Activated CD4-positive, alpha-beta T cell treated with anti-CD3 and anti-CD28 coated beads, Interleukin-2, amount 10 ng/mL, durations not matched to agents 7 days and 5 days (primary cell): ENCODE data around the gene ZNF609. TPM values are rescaled to one million over a fixed set of nuclear protein-coding genes. Genes with fewer than 3 reads are reported as not detected.
"Not testable (repeated sequence)": the region's sequence is repeated elsewhere in the genome, so short reads cannot be mapped to it uniquely, and the experiment has no call there.

Experiments
- CTCF ChIA-PET: fragments of 350-600 bp; sonication (Branson Sonifier 250); formaldehyde crosslinking; loops from one replicate; lab custom pipeline; 2021; ENCODE audit warnings: antibody characterized with exemption; lab: Charles Lee
- POLR2A ChIA-PET: fragments of 350-600 bp; sonication (Branson Sonifier 250); formaldehyde crosslinking; loops from one replicate; lab custom pipeline; 2021; ENCODE audit warnings: antibody characterized with exemption; lab: Charles Lee
- DNase-seq: peaks from one replicate; pipeline ENCODE4 v3.0.0-alpha.2; 2020
- H3K27ac Mint-ChIP-seq: one replicate; pipeline ENCODE4 v1.8.0; 2021; ENCODE audit warnings: mild to moderate bottlenecking, moderate library complexity, mixed read lengths
- H3K27me3 Mint-ChIP-seq: one replicate; pipeline ENCODE4 v1.8.0; 2021; ENCODE audit warnings: mixed read lengths
- H3K36me3 Mint-ChIP-seq: one replicate; pipeline ENCODE4 v1.8.0; 2021; ENCODE audit warnings: low read depth, mixed read lengths
- H3K4me1 Mint-ChIP-seq: one replicate; pipeline ENCODE4 v1.8.0; 2021; ENCODE audit warnings: mixed read lengths
- H3K4me3 Mint-ChIP-seq: one replicate; pipeline ENCODE4 v1.8.0; 2021; ENCODE audit warnings: mild to moderate bottlenecking, moderate library complexity, mixed read lengths
- H3K9me3 Mint-ChIP-seq: one replicate; pipeline ENCODE4 v1.8.0; 2021; ENCODE audit warnings: mixed read lengths
- total RNA-seq, 2 experiments: library from RNA; stranded (reverse); gene quantifications; one replicate each; pipeline ENCODE4 v1.2.3, GENCODE V29; 2021

ZNF609 gene
- total RNA-seq, 2 experiments from 2014 or later, result 38.9 to 42.1 TPM

DNA sequence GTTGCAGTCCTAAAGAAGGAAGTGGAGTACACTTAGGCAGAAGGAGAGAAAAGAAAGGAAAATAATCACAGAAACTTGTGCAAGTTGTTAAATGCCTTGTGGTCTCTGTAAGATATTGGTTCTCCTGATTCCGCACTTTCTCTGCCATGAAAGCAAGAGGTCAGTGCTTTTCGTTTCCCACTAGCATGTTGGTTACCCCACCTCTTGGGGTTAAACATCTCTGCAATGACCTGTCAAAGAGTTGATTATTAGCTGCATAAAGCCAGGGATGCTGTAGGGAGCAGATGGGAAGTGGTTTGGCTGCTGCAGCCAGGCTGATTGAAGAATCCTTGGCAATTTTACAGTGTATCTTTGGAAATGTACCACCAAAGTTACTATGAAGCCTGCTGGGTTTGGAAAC lies 33.3 kb downstream of the ZNF609 start:
- Mint-ChIP-seq H3K4me3 (no peak overlapping the region), H3K27me3 (no peaks in the 10 kb centered on the region), H3K36me3 (peaks cover 23% of the 10 kb centered on the region), H3K9me3 (no peaks in the 10 kb centered on the region), H3K4me1 (peaks cover 26% of the 10 kb centered on the region), H3K27ac (peak overlapping the region; percentile 6)
- no peak for DNase-seq
- POLR2A ChIA-PET, result no interaction called here
- CTCF ChIA-PET, result interaction anchor here (1.4 kb wide), 1 partner anchor 10 kb away, joined by 4 read pairs; no protein-coding TSS in a partner anchor

DNA sequence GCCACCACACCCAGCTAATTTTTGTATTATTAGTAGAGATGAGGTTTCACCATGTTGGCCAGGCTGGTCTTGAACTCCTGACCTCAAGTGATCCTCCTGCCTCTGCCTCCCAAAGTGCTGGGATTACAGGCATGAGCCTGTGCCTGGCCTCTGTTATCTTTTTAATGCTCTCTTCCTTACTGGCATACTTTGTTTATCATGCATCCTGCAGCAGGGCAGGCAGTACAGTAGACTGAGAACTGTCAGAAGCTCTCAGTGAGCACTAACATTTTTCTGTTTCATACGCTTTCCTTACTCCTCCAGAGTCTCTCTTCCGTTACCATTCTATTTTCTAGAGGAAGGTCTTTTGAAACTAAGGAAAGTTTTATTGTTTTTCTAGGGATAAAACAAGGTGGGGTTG lies 35.6 kb downstream of the ZNF609 start:
- DNase-seq, H3K4me3 Mint-ChIP-seq, H3K9me3 Mint-ChIP-seq, CTCF ChIA-PET, H3K27me3 Mint-ChIP-seq: not testable (repeated sequence)
- H3K36me3 Mint-ChIP-seq, result peaks cover 40% of the 10 kb centered on the region
- peak overlapping the region; percentile 42 for H3K27ac Mint-ChIP-seq
- POLR2A ChIA-PET, result interaction anchor here (0.8 kb wide), 1 partner anchor 109 kb away, joined by 3 read pairs; the partner anchor contains the start of gene TRIP4
- H3K4me1 Mint-ChIP-seq, result peaks cover 39% of the 10 kb centered on the region

DNA sequence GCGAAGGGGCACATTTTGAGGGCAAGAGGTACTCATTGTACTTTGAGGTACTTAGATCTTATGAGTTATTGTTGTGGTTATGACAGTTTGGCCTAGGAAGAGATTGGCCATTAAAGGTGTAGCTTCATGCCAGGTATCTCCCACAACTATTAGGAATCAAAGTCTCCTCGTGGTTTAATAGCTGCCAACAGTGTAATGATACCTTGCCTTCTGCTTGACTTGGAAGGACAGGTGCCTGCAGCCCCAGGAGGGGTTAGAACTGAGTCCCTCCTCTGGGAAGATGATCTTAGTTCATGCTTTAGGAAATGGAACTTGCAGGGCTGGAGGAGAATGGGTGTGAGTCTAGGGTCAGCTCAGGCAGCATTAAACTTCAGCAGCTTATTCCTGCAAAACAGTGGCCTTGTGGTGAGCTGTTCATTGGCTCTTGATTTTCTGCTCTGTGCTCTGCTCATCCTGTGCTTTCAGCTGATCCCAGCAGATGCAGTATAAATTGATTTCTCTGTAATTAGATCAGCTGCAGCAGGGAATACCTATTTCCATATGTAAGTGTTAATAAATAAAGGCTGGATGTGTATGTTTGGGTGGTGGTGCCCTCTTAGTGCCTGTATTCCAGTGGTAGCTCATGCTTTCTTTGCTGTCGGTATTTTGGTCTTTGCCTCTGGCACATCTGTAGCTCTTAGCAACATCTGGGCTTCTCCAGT lies 40.5 kb downstream of the ZNF609 start:
- H3K27ac Mint-ChIP-seq, result no peak overlapping the region
- no peaks in the 10 kb centered on the region for H3K27me3 Mint-ChIP-seq
- peaks cover 51% of the 10 kb centered on the region for H3K36me3 Mint-ChIP-seq
- ChIA-PET CTCF (interaction anchor here (0.6 to 1.2 kb wide), 4 partner anchors 9 to 75 kb away, joined by 3 to 4 read pairs (median 3); no protein-coding TSS in a partner anchor), POLR2A (no interaction called here)
- DNase-seq, result no peak
- peaks cover 68% of the 10 kb centered on the region for H3K4me1 Mint-ChIP-seq
- H3K4me3 Mint-ChIP-seq, result no peak overlapping the region
- H3K9me3 Mint-ChIP-seq, result no peaks in the 10 kb centered on the region

DNA sequence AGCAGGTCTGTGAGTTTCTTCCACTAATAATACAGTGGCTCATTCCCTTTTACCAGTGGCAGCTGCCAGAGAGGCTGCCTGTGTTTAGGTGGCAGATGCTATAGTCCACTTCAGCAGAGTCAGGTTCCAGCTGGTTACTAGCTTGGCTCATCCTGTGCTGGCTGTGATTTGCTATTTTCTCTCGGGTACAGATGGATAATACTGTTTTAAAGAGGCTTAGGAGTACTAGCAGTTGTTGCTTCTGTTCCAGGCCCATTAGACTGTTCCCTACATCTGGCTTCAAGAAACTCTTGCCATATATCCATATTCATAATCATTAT lies 41.0 kb downstream of the ZNF609 start:
- ChIA-PET CTCF (interaction anchor here (1.0 to 1.2 kb wide), 2 partner anchors 11 to 76 kb away, joined by 3 to 4 read pairs; no protein-coding TSS in a partner anchor), POLR2A (no interaction called here)
- Mint-ChIP-seq H3K9me3 (no peaks in the 10 kb centered on the region), H3K27me3 (no peaks in the 10 kb centered on the region), H3K4me3 (no peak overlapping the region), H3K36me3 (peaks cover 47% of the 10 kb centered on the region), H3K4me1 (peaks cover 65% of the 10 kb centered on the region), H3K27ac (peak overlapping the region; percentile 71)
- DNase-seq, result no peak

DNA sequence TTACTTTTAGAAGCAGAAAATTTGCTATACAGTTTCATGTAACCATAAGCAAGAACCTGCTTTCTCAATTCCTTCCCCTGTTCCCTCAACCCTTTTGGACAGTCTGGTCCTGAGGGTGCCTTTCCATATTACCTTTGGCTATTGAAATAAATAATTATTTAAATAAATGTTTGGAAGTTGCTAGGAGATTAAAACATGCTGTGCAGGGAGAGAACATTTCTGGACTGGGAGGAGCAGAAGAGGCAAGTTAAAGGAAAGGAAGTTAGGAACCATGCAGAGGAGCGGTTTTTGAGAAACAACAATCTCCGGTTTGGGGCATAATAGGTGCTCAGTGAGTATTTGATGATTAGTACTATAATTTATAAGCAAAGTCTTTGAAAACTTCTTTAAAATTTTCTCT lies 41.8 kb downstream of the ZNF609 start:
- no peaks in the 10 kb centered on the region for H3K27me3 Mint-ChIP-seq
- H3K4me3 Mint-ChIP-seq, result peak overlapping the region; percentile 37

DNA sequence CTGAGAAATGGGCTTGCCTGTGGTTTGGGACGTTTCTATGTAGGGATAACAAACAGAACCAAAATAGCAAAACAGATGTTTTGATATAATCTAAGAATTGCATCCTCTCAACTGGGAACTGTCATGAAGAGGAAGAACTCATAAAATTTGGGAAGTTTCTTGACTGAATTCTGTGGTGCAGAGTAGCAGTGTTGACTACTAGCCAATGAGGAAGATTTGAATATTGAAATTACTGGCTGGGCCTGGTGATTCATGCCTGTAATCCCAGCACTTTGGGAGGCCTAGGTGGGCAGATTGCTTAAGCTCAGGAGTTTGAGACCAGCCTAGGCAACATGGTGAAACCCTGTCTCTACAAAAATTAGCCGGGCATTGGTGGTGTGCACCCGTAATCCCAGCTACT lies 42.2 kb downstream of the ZNF609 start:
- POLR2A ChIA-PET, result interaction anchor here (0.6 kb wide), 1 partner anchor 149 kb away, joined by 4 read pairs; no protein-coding TSS in a partner anchor
- DNase-seq, result no peak
- H3K27ac Mint-ChIP-seq, result peak overlapping the region; percentile 92
- no peaks in the 10 kb centered on the region for H3K9me3 Mint-ChIP-seq
- H3K4me1 Mint-ChIP-seq, result peaks cover 75% of the 10 kb centered on the region
- no peaks in the 10 kb centered on the region for H3K27me3 Mint-ChIP-seq
- peaks cover 52% of the 10 kb centered on the region for H3K36me3 Mint-ChIP-seq
- peak overlapping the region; percentile 37 for H3K4me3 Mint-ChIP-seq
- CTCF ChIA-PET, result interaction anchor here (0.7 to 1.6 kb wide), 5 partner anchors 8 to 198 kb away, joined by 3 to 5 read pairs (median 4); no protein-coding TSS in a partner anchor

More for the DNA sequence above, 41.8 kb downstream of the ZNF609 start:
- peak overlapping the region; percentile 92 for H3K27ac Mint-ChIP-seq
- H3K36me3 Mint-ChIP-seq, result peaks cover 50% of the 10 kb centered on the region
- POLR2A ChIA-PET, result interaction anchor here (0.6 kb wide), 1 partner anchor 149 kb away, joined by 4 read pairs; no protein-coding TSS in a partner anchor
- no peak for DNase-seq
- H3K4me1 Mint-ChIP-seq, result peaks cover 71% of the 10 kb centered on the region
- CTCF ChIA-PET, result interaction anchor here (0.7 to 1.6 kb wide), 2 partner anchors 23 to 52 kb away, joined by 4 to 5 read pairs; no protein-coding TSS in a partner anchor
- H3K9me3 Mint-ChIP-seq, result no peaks in the 10 kb centered on the region

DNA sequence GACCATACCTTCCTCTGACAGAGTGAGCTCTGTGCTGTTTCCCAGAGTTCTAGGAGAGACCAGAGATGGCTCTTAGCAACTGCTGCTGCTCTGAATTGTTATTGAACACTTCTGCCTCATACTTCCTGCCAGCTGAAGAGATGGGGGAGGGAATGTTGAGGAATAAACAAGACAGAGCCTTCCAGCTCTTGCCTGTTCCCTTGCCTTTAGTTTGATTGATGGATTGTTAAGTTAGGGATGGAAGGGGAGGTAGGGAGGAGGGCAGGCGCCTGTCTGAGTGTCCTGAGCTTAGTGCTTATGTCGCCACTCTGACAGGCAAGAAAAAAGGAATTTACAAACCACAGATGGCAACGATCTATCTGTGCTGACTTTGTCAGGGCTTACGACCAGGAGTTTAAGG lies 42.8 kb downstream of the ZNF609 start:
- POLR2A ChIA-PET, result no interaction called here

DNA sequence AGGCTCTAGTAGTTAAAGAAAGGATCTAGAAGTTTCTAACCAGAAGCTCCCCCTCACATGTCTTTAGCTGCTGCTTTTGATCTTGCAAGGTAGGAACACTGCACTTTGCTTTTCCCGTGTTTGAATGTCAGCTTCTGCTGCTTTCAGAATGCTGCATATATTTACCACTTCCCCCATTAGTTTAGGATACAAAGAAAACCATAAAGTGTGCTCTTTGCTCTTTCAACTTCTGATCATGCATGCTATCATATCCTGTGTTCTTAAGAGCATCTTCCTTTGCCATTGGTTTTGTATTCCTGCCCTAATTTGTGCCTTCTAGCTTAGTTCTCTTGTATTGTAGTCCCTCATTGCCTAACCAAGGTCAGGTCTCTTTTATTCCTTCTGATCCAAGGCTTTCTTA lies 43.3 kb downstream of the ZNF609 start:
- Mint-ChIP-seq H3K9me3 (no peaks in the 10 kb centered on the region), H3K36me3 (peaks cover 53% of the 10 kb centered on the region), H3K4me1 (peaks cover 82% of the 10 kb centered on the region), H3K4me3 (peak overlapping the region; percentile 37), H3K27ac (peak overlapping the region; percentile 92), H3K27me3 (no peaks in the 10 kb centered on the region)
- peak; percentile 10 for DNase-seq
- POLR2A ChIA-PET, result no interaction called here
- CTCF ChIA-PET, result interaction anchor here (1.0 to 1.6 kb wide), 5 partner anchors 9 to 82 kb away, joined by 3 to 4 read pairs (median 4); no protein-coding TSS in a partner anchor

More for the DNA sequence above, 42.8 kb downstream of the ZNF609 start:
- CTCF ChIA-PET, result interaction anchor here (0.6 to 1.6 kb wide), 8 partner anchors 9 to 533 kb away, joined by 3 to 5 read pairs (median 4); no protein-coding TSS in a partner anchor
- no peaks in the 10 kb centered on the region for H3K9me3 Mint-ChIP-seq
- H3K4me1 Mint-ChIP-seq, result peaks cover 80% of the 10 kb centered on the region
- peak overlapping the region; percentile 37 for H3K4me3 Mint-ChIP-seq
- peak; percentile 7 for DNase-seq
- H3K27ac Mint-ChIP-seq, result peak overlapping the region; percentile 92
- no peaks in the 10 kb centered on the region for H3K27me3 Mint-ChIP-seq
- peaks cover 54% of the 10 kb centered on the region for H3K36me3 Mint-ChIP-seq

DNA sequence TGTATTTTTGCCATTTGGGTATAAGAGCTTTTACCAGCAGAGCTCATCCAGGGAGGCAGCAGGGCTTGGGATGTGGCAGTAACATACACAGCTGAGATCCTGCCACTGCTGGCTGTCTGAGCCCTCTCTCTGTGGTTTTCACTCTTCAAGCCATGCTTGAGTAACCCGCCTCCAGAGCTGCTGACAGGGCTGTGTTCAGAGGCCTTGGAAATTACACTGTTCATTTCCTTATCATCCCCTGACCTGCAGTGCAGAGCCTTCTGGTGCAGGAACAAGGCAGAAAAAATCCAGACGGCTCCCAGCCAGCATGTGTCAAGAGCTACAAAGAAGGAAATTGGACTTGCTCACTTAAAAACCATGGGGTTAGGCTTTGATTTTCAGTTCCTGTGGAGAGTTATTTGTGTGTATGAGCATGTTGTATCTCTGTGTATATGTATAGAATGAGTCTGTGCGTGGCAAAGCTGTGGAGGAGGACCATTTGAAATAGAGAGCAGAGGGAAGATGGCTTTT lies 47.0 kb downstream of the ZNF609 start:
- no peak overlapping the region for H3K4me3 Mint-ChIP-seq
- H3K4me1 Mint-ChIP-seq, result peaks cover 76% of the 10 kb centered on the region
- POLR2A ChIA-PET, result no interaction called here
- no peaks in the 10 kb centered on the region for H3K27me3 Mint-ChIP-seq
- H3K9me3 Mint-ChIP-seq, result no peaks in the 10 kb centered on the region
- H3K36me3 Mint-ChIP-seq, result peaks cover 33% of the 10 kb centered on the region
- H3K27ac Mint-ChIP-seq, result peak overlapping the region; percentile 39
- DNase-seq, result peak; percentile 46
- CTCF ChIA-PET, result interaction anchor here (0.6 to 1.4 kb wide), 4 partner anchors 13 to 215 kb away, joined by 3 to 4 read pairs (median 4); no protein-coding TSS in a partner anchor

DNA sequence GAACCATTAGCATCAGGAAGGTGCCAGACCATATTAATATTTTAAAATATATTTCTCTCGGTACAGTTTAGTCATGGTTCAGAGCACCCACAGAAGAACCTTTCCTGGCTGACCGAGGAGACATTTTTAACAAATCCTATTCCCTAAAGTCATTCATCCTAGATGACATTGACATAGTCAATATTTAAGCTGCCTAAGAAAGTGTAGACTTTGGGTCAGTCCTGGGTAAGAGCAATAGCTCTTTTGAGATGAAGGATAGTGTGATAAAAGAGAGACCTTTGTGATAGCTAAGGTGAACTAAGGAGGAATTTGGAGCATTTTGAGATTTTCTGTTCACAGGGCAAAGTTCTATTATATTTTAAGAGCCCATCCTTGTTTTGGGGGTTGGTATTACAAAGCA lies 47.5 kb downstream of the ZNF609 start:
- peaks cover 33% of the 10 kb centered on the region for H3K36me3 Mint-ChIP-seq
- no peak overlapping the region for H3K27ac Mint-ChIP-seq
- no peaks in the 10 kb centered on the region for H3K27me3 Mint-ChIP-seq
- no peaks in the 10 kb centered on the region for H3K9me3 Mint-ChIP-seq
- no peak overlapping the region for H3K4me3 Mint-ChIP-seq
- DNase-seq, result no peak
- POLR2A ChIA-PET, result no interaction called here
- CTCF ChIA-PET, result interaction anchor here (0.8 to 0.9 kb wide), 2 partner anchors 13 to 82 kb away, joined by 3 to 7 read pairs; no protein-coding TSS in a partner anchor
- peaks cover 72% of the 10 kb centered on the region for H3K4me1 Mint-ChIP-seq

DNA sequence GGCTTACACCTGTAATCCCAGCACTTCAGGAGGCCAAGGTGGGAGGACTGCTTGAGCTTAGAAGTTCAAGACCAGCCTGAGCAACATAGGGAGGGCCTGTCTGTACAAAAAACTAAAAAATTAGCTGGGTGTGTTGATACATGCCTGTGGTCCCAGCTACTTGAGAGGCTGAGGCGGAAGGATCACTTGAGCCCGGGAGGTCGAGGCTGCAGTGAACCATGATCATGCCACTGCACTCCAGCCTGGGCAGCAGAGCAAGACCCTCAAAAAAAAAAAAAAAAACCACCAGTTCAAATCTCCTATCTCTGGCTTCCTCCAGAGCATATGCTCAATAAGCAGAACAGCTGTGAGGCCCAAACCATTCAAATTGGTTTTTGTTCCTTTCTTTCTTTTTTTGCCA lies 53.4 kb downstream of the ZNF609 start:
- Mint-ChIP-seq H3K4me1 (peaks cover 58% of the 10 kb centered on the region), H3K9me3 (no peaks in the 10 kb centered on the region), H3K27ac (peak overlapping the region; percentile 85), H3K4me3 (peak overlapping the region; percentile 37), H3K36me3 (peaks cover 22% of the 10 kb centered on the region), H3K27me3 (no peaks in the 10 kb centered on the region)
- CTCF ChIA-PET, result interaction anchor here (0.6 to 1.1 kb wide), 5 partner anchors 11 to 500 kb away, joined by 3 to 5 read pairs (median 3); no protein-coding TSS in a partner anchor
- POLR2A ChIA-PET, result interaction anchor here (0.6 kb wide), 1 partner anchor 136 kb away, joined by 10 read pairs; no protein-coding TSS in a partner anchor
- DNase-seq, result no peak

DNA sequence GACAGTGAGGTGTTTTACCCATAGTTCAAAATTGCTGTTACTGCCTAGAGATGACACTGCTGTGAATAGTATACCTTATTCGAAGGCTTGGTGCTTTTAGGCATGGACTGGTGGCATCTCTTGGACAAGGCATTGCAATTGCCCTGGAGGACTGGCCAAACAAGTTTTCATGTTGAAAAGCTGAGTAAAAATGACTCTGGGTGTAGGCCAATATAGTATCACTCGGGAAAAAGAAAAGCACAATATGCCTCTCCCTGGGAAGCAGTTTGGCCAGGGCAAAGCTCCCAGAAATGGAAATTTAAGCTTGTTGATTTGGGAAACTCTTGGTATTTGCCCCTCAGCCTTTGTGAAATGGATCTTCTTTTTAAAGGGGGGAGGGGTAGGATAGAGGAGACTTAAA lies 54.8 kb downstream of the ZNF609 start:
- H3K27me3 Mint-ChIP-seq, result no peaks in the 10 kb centered on the region
- peak overlapping the region; percentile 92 for H3K27ac Mint-ChIP-seq
- no peak for DNase-seq
- peaks cover 50% of the 10 kb centered on the region for H3K4me1 Mint-ChIP-seq
- peaks cover 16% of the 10 kb centered on the region for H3K36me3 Mint-ChIP-seq
- peak overlapping the region; percentile 68 for H3K4me3 Mint-ChIP-seq
- no peaks in the 10 kb centered on the region for H3K9me3 Mint-ChIP-seq
- CTCF ChIA-PET, result no interaction called here
- POLR2A ChIA-PET, result no interaction called here

DNA sequence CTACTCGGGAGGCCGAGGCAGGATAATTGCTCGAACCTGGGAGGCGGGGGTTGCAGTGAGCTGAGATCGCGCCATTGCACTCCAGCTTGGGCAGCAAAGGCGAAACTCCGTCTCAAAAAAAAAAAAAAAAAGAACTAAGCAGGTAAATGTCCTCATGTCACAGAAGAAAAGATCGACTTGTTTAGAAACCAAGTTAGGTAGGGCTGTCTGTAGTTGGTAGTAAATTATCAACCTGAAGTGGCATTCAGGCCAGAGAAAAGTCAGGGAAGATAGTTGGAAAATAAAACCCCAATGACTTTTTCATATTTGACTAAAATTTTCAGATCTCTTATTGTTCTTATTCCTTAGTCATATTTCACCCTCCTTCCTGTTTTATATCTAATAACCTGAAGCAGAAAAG lies 55.4 kb downstream of the ZNF609 start:
- POLR2A ChIA-PET, result no interaction called here

More for the DNA sequence above, 55.4 kb downstream of the ZNF609 start:
- Mint-ChIP-seq H3K27ac (no peak overlapping the region), H3K4me3 (no peak overlapping the region), H3K4me1 (peaks cover 46% of the 10 kb centered on the region), H3K9me3 (no peaks in the 10 kb centered on the region), H3K36me3 (peaks cover 19% of the 10 kb centered on the region), H3K27me3 (no peaks in the 10 kb centered on the region)
- no peak for DNase-seq
- CTCF ChIA-PET, result no interaction called here
